Panc1 (cell line): ENCODE measurements around the gene CD274. TPM values are rescaled to one million over a fixed set of nuclear protein-coding genes. Genes with fewer than 3 reads are reported as not detected.
A peak's percentile ranks its signal among the peaks of the same experiment; 100 is the strongest.

Experiments used
- ATAC-seq: fragments of 200-7000 bp; cut with Tn5 transposase; 2 replicates; pipeline ENCODE4 v1.9.1; 2020; ENCODE audit warnings: mild to moderate bottlenecking, moderate library complexity
- BruUV-seq: library from RNA; stranded (reverse); fragments of 400-500 nt; replicated peaks from 2 replicates; lab custom pipeline; 2021; lab: Mats Ljungman, UMichigan
- CTCF ChIA-PET: fragments of 300-600 bp; sonication (Branson Sonifier 250); formaldehyde crosslinking; loops from one replicate; lab custom pipeline; 2022; ENCODE audit warnings: antibody characterized with exemption; lab: Charles Lee
- POLR2A ChIA-PET: fragments of 300-600 bp; sonication (Branson Sonifier 250); formaldehyde crosslinking; loops from one replicate; lab custom pipeline; 2022; ENCODE audit warnings: antibody characterized with exemption; lab: Charles Lee
- DNase-seq: peaks from one replicate; pipeline ENCODE4 v3.0.0-alpha.2; 2010; ENCODE audit warnings: low read depth, low spot score
- H3K27ac ChIP-seq: 2 replicates; pipeline ENCODE4 v1.5.1; 2011; ENCODE audit warnings: mild to moderate bottlenecking, low read length, inconsistent platforms
- H3K27me3 ChIP-seq: fragments of 200-500 bp; sonication (Bioruptor generic); 2 replicates; pipeline ENCODE4 v1.6.0; 2014; ENCODE audit warnings: low read length, inconsistent platforms; ENCODE audit not compliant: control insufficient read depth, insufficient read depth
- H3K36me3 ChIP-seq: fragments of 200-500 bp; sonication (Bioruptor generic); 2 replicates; pipeline ENCODE4 v1.5.1; 2014; ENCODE audit warnings: inconsistent platforms, mild to moderate bottlenecking, low read length, moderate library complexity; ENCODE audit not compliant: control insufficient read depth, insufficient read depth
- H3K4me1 ChIP-seq: 2 replicates; pipeline ENCODE4 v1.5.1; 2011; ENCODE audit warnings: inconsistent platforms, mild to moderate bottlenecking, low read length, moderate library complexity; ENCODE audit not compliant: control insufficient read depth, insufficient read depth
- H3K4me3 ChIP-seq, 2 experiments: 2 replicates each; pipeline ENCODE4 v1.5.1; 2011 to 2012; ENCODE audit warnings: low read depth in 2 of 2, low read length in 2 of 2, mild to moderate bottlenecking in 2 of 2, inconsistent platforms in 1 of 2, moderate library complexity in 1 of 2
- H3K9me3 ChIP-seq: fragments of 200-500 bp; sonication (Bioruptor generic); 2 replicates; pipeline ENCODE4 v1.5.1; 2014; ENCODE audit warnings: low read depth, mild to moderate bottlenecking, inconsistent platforms, low read length, moderate library complexity; ENCODE audit not compliant: control insufficient read depth, insufficient read depth
- POLR2AphosphoS5 ChIP-seq: IDR thresholded peaks from 2 replicates; pipeline ENCODE4 v1.6.1; 2012; ENCODE audit warnings: mild to moderate bottlenecking, low read depth, low read length, moderate library complexity
- SIN3A ChIP-seq: IDR thresholded peaks from 2 replicates; pipeline ENCODE4 v1.6.1; 2012; ENCODE audit warnings: low read depth, mild to moderate bottlenecking, low read length, moderate library complexity, borderline replicate concordance; ENCODE audit not compliant: insufficient read depth
- TCF7L2 ChIP-seq: IDR thresholded peaks from 2 replicates; pipeline ENCODE4 v1.6.1; 2011; ENCODE audit warnings: mild to moderate bottlenecking, low read depth, low read length, inconsistent platforms
- in situ Hi-C: cut with HindIII; loops from 2 replicates; pipeline ENCODE4 v1.10.0; 2016; ENCODE audit warnings: low sequenced_read_pairs, low pct_unique_long_range_greater_than_20kb
- intact Hi-C: fragments of 100-400 bp; cut with micrococcal nuclease; formaldehyde crosslinking; loops from one replicate; pipeline ENCODE4 v1.10.0; 2022; ENCODE audit not compliant: unreplicated experiment
- total RNA-seq: library from RNA; stranded (reverse); gene quantifications from one replicate; pipeline ENCODE4 v1.2.1, GENCODE V29; 2021; ENCODE audit not compliant: unreplicated experiment
- TF ChIP-seq, protein P1 (sequence below): fragments of 450-650 bp; IDR thresholded peaks from 2 replicates; pipeline ENCODE4 v1.5.1; 2017; ENCODE audit warnings: mild to moderate bottlenecking
- TF ChIP-seq, protein P2 (sequence below), 2 experiments: IDR thresholded peaks; 2 replicates each; pipeline ENCODE4 v1.6.1; 2011 to 2012; ENCODE audit warnings: low read depth in 2 of 2, control low read depth in 1 of 2, low read length in 1 of 2, mild to moderate bottlenecking in 1 of 2, moderate library complexity in 1 of 2; ENCODE audit not compliant: insufficient read depth in 1 of 2

Gene CD274
- total RNA-seq, 1 experiment from 2014 or later, result 0.21 TPM

DNA sequence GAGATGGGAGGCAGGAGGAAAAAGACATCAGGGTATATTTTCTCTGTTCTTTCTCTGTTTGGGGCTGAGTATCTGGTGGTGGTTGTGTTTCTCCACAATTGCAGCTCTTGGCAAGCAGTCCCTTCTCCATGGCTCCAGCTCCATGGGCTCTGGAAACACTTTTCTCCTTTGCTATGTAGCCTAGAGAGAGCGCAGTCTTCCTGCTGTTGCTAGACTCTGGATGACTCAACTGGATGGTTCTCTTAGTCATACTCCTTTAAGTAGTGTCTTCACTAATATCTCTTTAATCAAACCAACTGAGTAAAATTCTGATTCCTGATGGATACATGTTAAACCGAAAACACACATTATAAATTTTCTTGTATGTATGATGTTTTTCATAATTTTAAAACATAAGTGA lies 9.3 kb upstream of the CD274 start:
- no peak overlapping the region for H3K4me3 ChIP-seq
- no peaks in the 10 kb centered on the region for H3K4me1 ChIP-seq
- no peaks in the 10 kb centered on the region; the same call in 1 of the 2 replicates for H3K36me3 ChIP-seq
- no peak for TF ChIP-seq TCF7L2
- TF ChIP-seq, protein P1, sequence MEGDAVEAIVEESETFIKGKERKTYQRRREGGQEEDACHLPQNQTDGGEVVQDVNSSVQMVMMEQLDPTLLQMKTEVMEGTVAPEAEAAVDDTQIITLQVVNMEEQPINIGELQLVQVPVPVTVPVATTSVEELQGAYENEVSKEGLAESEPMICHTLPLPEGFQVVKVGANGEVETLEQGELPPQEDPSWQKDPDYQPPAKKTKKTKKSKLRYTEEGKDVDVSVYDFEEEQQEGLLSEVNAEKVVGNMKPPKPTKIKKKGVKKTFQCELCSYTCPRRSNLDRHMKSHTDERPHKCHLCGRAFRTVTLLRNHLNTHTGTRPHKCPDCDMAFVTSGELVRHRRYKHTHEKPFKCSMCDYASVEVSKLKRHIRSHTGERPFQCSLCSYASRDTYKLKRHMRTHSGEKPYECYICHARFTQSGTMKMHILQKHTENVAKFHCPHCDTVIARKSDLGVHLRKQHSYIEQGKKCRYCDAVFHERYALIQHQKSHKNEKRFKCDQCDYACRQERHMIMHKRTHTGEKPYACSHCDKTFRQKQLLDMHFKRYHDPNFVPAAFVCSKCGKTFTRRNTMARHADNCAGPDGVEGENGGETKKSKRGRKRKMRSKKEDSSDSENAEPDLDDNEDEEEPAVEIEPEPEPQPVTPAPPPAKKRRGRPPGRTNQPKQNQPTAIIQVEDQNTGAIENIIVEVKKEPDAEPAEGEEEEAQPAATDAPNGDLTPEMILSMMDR, result no peak
- no peak for TF ChIP-seq SIN3A
- TF ChIP-seq, protein P2, sequence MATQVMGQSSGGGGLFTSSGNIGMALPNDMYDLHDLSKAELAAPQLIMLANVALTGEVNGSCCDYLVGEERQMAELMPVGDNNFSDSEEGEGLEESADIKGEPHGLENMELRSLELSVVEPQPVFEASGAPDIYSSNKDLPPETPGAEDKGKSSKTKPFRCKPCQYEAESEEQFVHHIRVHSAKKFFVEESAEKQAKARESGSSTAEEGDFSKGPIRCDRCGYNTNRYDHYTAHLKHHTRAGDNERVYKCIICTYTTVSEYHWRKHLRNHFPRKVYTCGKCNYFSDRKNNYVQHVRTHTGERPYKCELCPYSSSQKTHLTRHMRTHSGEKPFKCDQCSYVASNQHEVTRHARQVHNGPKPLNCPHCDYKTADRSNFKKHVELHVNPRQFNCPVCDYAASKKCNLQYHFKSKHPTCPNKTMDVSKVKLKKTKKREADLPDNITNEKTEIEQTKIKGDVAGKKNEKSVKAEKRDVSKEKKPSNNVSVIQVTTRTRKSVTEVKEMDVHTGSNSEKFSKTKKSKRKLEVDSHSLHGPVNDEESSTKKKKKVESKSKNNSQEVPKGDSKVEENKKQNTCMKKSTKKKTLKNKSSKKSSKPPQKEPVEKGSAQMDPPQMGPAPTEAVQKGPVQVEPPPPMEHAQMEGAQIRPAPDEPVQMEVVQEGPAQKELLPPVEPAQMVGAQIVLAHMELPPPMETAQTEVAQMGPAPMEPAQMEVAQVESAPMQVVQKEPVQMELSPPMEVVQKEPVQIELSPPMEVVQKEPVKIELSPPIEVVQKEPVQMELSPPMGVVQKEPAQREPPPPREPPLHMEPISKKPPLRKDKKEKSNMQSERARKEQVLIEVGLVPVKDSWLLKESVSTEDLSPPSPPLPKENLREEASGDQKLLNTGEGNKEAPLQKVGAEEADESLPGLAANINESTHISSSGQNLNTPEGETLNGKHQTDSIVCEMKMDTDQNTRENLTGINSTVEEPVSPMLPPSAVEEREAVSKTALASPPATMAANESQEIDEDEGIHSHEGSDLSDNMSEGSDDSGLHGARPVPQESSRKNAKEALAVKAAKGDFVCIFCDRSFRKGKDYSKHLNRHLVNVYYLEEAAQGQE (IDR thresholded peaks at IDR 0.05; ENCODE audit: insufficient read depth in 1 of 2, low read depth in 2 of 2, low read length in 1 of 2), result no peak
- no peak for TF ChIP-seq POLR2AphosphoS5
- in situ Hi-C loops, result no loop called here
- POLR2A ChIA-PET, result no interaction called here
- CTCF ChIA-PET, result no interaction called here
- BruUV-seq, result no TSS peak
- DNase-seq, result no peak
- H3K27me3 ChIP-seq, result no peaks in the 10 kb centered on the region
- intact Hi-C loops, result loop anchor here (5.0 kb wide), 1 partner anchor 254 kb away; the partner anchor contains the start of gene INSL6
- ATAC-seq, result no peak
- H3K9me3 ChIP-seq, result no peaks in the 10 kb centered on the region
- no peak overlapping the region for H3K27ac ChIP-seq

DNA sequence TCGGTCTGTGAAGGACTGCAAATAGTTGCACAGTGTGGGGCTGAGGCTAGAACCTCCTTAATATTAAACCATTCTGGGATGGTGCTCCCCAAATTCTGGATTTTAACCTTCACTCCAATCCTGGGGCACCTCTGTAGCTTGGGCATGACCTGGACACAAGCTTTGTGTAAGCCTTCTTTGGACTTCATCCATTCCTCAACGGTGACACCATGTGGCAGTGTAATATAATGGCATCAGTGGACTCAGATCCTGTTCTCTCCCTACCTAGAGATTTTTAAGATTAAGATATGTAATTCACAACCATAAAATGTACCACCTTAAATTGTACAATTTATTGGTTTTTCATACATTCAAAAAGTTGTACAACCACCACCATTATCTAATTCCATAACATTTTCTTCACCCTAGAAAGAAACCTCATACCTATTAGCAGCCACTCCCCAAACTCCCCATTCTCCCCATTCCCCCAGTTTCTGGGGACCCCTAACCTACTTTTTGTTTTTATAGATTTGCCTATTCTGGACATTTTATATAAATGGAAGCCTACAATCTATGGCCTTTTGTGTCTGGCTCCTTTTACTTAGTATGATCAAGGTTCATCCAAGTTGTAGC lies 7.8 kb upstream of the CD274 start:
- no peak overlapping the region for H3K27ac ChIP-seq
- no peak overlapping the region for H3K4me3 ChIP-seq
- no peaks in the 10 kb centered on the region for H3K9me3 ChIP-seq
- DNase-seq, result no peak
- no peaks in the 10 kb centered on the region for H3K4me1 ChIP-seq
- H3K27me3 ChIP-seq, result no peaks in the 10 kb centered on the region
- POLR2A ChIA-PET, result no interaction called here
- TF ChIP-seq, protein P1, result peak; percentile 52
- TF ChIP-seq TCF7L2 (no peak), SIN3A (no peak)
- no peak for ATAC-seq
- BruUV-seq, result no TSS peak
- CTCF ChIA-PET, result no interaction called here
- H3K36me3 ChIP-seq, result no peaks in the 10 kb centered on the region
- in situ Hi-C loops (no loop called here), intact Hi-C loops (loop anchor here (5.0 kb wide), 1 partner anchor 255 kb away; the partner anchor contains the start of gene INSL6)
